Stimulated activated naive B cell treated with anti-CD40 and anti-IgM and Interleukin-4, amounts not matched to agents 10 μg/mL and 1 μg/mL and 100 μg/mL, for 72 hours (primary cell): ENCODE measurements around the gene KRI1.
A peak's percentile ranks its signal among the peaks of the same experiment; 100 is the strongest.
"Not testable (repeated sequence)": the region's sequence is repeated elsewhere in the genome, so short reads cannot be mapped to it uniquely, and the experiment has no call there.

Experiments used
- ATAC-seq, 2 donors: fragments of 150-1000 bp; cut with Tn5 transposase; replicated peaks; 2 replicates each; pipeline ENCODE4 v1.10.0; 2021; ENCODE audit warnings: moderate library complexity in 1 of 2
- DNase-seq: peaks from one replicate; pipeline ENCODE4 v3.0.0; 2021
- H3K27ac Mint-ChIP-seq: one replicate; pipeline ENCODE4 v1.8.0; 2022; ENCODE audit warnings: mild to moderate bottlenecking, mixed read lengths
- H3K27me3 Mint-ChIP-seq, 2 donors: one replicate each; pipeline ENCODE4 v1.8.0; 2022; ENCODE audit warnings: mixed read lengths in 2 of 2
- H3K36me3 Mint-ChIP-seq, 2 donors: one replicate each; pipeline ENCODE4 v1.8.0; 2022; ENCODE audit warnings: mixed read lengths in 2 of 2, mild to moderate bottlenecking in 1 of 2
- H3K4me1 Mint-ChIP-seq, 2 donors: one replicate each; pipeline ENCODE4 v1.8.0; 2022; ENCODE audit warnings: mixed read lengths in 2 of 2, mild to moderate bottlenecking in 1 of 2
- H3K4me3 Mint-ChIP-seq, 2 donors: one replicate each; pipeline ENCODE4 v1.8.0; 2022; ENCODE audit warnings: mild to moderate bottlenecking in 2 of 2, mixed read lengths in 2 of 2, moderate library complexity in 1 of 2
- H3K9me3 Mint-ChIP-seq, 2 donors: one replicate each; pipeline ENCODE4 v1.8.0; 2022; ENCODE audit warnings: mixed read lengths in 2 of 2, mild to moderate bottlenecking in 1 of 2

Gene KRI1

DNA sequence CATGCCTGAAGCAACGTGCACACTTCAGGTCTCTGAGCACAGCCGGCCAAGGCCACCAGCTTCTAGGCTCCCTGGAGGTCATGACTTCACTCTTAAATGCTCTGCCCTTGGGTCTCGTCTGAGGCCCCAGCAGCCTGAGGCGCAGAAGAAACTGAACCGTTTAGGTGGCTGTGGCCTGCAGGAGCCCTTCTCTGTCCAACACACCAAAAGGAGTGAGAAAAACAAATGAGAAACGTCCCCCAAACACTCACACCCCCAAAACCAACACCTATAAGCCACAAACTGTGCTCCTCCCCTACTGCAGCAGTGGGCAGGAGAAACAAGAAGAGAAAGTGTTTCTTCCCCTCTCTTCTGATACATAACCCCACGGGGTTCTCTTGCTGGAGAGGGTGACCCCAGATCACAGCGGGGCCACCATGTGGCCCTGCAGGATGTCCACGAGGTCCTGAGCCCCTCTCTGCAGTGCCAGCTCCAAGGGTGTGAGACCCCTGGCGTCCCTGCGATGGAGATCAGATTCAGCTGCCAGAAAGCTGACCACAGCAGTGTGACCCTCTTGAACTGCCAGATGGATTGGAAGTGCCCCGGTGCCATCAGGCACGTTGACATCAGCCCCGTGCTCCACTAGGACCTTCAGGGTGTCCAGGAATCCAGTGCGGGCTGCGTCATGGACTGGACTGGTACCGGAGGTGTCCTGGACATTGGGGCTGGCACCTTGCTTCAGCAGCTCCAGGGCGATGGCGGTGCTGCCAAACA lies 1.0 kb upstream of the KRI1 start:
- Mint-ChIP-seq H3K27ac (peak overlapping the region; percentile 98), H3K9me3 (no peaks in the 10 kb centered on the region), H3K4me1 (peaks cover 40 to 50% of the 10 kb centered on the region in 2 donors), H3K4me3 (peak overlapping the region; percentile 88 to 95), H3K27me3 (no peaks in the 10 kb centered on the region), H3K36me3 (peaks cover 6 to 18% of the 10 kb centered on the region in 2 donors)
- DNase-seq (peak; percentile 53), ATAC-seq (peak; percentile 33 to 35)

DNA sequence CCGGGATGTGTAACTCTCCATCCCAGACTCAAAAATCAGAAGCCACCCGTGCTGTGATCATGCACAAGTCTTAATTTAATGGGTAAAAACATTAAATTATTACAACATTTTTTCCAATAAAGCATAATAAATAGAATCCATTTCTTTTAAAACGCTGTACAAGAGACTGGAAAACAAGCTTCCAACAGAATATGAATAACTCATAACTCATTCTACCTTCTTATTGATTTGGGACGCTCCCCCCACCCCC lies 523 bp upstream of the KRI1 start:
- H3K4me1 Mint-ChIP-seq: peaks cover 40 to 54% of the 10 kb centered on the region in 2 donors

DNA sequence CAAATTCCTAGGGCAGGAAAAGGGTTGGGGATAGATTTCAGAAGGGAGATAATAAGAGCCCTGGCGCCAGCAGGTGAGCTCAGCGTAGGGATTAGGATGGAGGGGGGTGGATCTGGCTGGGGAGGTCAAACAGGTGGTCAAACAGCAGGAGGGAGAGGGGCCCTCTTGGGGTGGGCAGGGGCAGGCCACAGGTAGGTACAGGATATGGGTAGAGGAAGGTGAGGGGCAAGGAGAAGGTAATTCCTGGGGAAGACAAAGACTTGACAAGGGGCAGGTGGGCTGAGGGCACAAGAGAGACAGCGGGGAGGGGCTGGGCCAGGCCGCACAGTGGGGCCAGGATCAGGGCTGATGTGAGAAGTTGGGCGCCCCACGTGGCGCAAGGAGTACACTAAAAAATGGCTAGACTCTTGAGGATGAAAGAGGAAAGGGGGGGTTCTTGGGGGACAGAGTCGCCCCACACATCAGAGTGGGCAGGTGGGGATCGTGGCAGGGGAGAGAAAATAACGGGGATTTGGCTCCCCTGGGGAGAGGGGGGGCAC lies 713 bp downstream of the KRI1 start:
- ATAC-seq (peak; percentile 17 to 20), DNase-seq (peak; percentile 45)
- Mint-ChIP-seq H3K4me1 (peaks cover 38 to 55% of the 10 kb centered on the region in 2 donors), H3K4me3 (peak overlapping the region; percentile 88 to 95), H3K36me3 (peaks cover 19 to 35% of the 10 kb centered on the region in 2 donors), H3K27ac (peak overlapping the region; percentile 98), H3K9me3 (no peaks in the 10 kb centered on the region), H3K27me3 (no peaks in the 10 kb centered on the region)

More for the DNA sequence above, 523 bp upstream of the KRI1 start:
- no peaks in the 10 kb centered on the region for H3K9me3 Mint-ChIP-seq
- no peaks in the 10 kb centered on the region for H3K27me3 Mint-ChIP-seq
- peaks cover 11 to 23% of the 10 kb centered on the region in 2 donors for H3K36me3 Mint-ChIP-seq
- DNase-seq (no peak), ATAC-seq (no peak)
- peak overlapping the region; percentile 88 to 95 for H3K4me3 Mint-ChIP-seq
- H3K27ac Mint-ChIP-seq: peak overlapping the region; percentile 98

DNA sequence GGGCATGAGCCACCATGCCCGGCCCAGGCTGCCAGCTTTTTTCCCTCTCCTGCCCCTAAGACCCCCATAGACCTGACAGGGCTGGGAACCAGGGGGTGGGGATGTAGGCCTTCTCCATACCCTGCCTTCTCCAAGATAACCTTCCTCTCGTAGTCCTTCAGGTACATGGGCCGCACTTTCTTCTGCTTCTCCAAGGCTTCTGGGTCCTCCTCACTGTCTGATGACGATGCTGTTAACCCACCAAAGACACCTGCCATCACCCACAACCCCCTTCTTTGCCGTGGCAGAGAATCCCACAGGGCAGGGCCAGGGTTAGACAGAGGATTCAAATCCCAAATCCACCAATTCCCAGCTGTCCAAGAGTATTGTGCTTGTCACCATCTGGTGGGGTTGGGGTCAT lies 3.2 kb downstream of the KRI1 start:
- ATAC-seq (no peak), DNase-seq (no peak)
- no peak overlapping the region for H3K27ac Mint-ChIP-seq
- peaks cover 24 to 37% of the 10 kb centered on the region in 2 donors for H3K4me1 Mint-ChIP-seq
- H3K4me3 Mint-ChIP-seq: no peak overlapping the region
- H3K27me3 Mint-ChIP-seq: no peaks in the 10 kb centered on the region
- no peaks in the 10 kb centered on the region for H3K9me3 Mint-ChIP-seq
- H3K36me3 Mint-ChIP-seq: peaks cover 31 to 50% of the 10 kb centered on the region in 2 donors

DNA sequence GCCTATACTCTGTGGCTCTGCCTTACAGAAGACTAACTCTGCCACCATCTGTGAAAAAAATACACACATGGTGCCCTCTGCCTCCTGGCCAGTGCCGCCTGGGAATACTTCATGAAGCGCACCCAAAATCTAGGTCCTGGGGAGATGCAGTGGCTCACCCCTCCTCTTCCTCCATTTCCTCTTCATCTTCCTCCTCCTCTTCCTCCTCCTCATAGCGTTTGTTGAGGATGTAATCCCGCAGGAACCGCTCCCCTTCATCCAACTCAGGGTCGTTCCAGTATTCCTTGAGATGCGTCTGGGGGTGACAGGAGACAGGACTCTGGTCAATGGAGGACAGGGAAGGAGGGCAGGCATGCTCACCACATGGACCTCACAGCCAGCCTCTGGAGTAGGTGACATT lies 5.7 kb downstream of the KRI1 start:
- DNase-seq (no peak), ATAC-seq (no peak)
- no peak overlapping the region for H3K4me3 Mint-ChIP-seq
- no peak overlapping the region for H3K27ac Mint-ChIP-seq
- peaks cover 28 to 51% of the 10 kb centered on the region in 2 donors for H3K36me3 Mint-ChIP-seq
- no peaks in the 10 kb centered on the region for H3K27me3 Mint-ChIP-seq
- H3K4me1 Mint-ChIP-seq: peaks cover 14 to 23% of the 10 kb centered on the region in 2 donors
- H3K9me3 Mint-ChIP-seq: no peaks in the 10 kb centered on the region

DNA sequence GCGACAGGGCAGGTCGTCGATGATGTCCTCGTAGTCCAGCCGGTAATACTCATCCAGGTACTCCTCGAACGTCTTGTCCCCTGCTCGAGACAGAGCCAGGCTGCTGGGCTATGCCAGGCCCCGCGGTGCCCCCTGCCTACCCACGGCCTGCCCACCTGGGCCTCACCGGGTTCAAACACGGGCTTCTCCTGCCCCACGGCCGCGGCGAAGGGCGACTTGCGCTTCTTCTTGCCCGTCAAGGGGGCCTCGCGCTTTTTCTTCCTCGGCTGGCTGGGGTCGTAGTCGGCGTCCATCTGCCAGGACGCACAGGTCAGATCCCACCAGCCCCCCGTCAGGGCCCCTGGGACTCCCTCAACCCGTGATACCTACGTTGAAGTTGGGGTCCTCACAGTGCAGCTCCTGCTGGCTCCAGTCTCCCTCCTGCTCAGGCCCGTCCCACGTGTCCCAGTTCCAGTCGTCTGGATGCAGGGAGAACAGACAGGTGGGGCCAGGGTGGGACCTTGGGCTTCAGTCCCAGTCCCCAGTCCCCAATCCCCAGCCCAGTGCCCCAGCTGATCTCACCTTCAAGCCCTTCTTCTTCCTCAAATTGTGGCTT lies 8.1 kb downstream of the KRI1 start:
- no peaks in the 10 kb centered on the region for H3K27me3 Mint-ChIP-seq
- peaks cover 41 to 62% of the 10 kb centered on the region in 2 donors for H3K36me3 Mint-ChIP-seq
- DNase-seq: no peak
- no peak for ATAC-seq
- no peaks in the 10 kb centered on the region for H3K9me3 Mint-ChIP-seq
- H3K4me1 Mint-ChIP-seq: peaks cover 19 to 39% of the 10 kb centered on the region in 2 donors
- peak overlapping the region in 1 of 2 donors; percentile 9 for H3K4me3 Mint-ChIP-seq
- no peak overlapping the region for H3K27ac Mint-ChIP-seq

DNA sequence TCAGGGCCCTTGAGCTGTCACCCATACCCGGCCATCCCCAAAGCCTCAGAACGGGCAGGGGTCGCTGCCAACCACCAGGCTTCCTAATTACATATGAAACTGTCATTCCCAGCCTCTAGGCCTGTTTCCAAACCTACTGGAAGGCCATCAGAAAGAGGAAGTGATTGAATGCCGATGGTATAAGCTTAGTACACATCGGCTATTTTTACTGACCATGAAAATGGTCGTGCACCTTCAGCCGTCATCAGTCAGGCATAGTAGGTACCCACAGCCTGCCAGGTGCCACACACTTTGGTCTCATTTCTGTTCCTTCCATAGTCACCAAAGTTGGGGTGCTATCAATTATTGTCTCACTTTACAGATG lies 10.2 kb downstream of the KRI1 start:
- peaks cover 42 to 64% of the 10 kb centered on the region in 2 donors for H3K36me3 Mint-ChIP-seq
- no peaks in the 10 kb centered on the region for H3K27me3 Mint-ChIP-seq
- H3K4me1 Mint-ChIP-seq: peaks cover 27 to 46% of the 10 kb centered on the region in 2 donors
- H3K27ac Mint-ChIP-seq: peak overlapping the region; percentile 59
- H3K4me3 Mint-ChIP-seq: no peak overlapping the region
- H3K9me3 Mint-ChIP-seq: no peaks in the 10 kb centered on the region
- ATAC-seq (no peak), DNase-seq (no peak)

DNA sequence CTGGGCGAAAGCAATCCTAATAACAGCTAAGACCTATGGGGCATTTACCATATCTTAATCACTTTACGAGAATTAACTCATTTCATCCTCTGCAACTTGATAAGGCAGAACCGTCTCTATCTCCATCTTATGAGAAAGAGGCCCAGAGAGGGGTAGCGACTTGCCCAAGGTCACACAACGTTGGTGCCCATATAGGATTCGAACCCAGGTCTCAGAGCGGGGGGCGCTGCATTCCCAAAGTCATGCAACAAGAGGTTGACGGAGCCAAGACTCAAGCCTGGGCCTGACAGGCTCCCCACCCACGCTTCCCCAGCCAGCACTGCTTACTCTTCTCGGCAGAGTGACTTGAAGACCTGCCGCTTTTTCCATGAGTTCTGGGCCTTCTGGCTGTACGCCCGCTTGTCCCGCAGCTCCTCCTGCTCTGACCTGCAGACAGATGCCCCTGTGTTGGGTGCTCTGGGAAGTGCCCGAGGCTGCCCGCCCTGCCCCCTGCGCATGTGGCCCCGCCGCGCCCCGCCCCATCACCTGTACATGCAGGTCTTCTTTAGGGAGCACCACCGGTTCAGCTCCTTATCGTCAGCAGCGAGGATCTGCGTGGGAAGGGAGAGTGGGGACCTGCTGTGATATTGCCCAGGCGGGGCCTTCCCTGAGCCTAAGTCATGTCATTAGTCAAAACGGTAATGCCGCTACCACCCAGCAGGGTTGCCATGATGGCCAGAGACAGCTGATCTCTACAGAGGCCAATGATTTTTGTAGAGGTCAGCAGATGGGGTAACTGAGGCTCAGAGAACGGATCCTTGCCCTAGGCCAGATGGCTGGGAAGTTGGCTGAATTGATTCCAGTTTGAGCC lies 10.8 kb downstream of the KRI1 start:
- Mint-ChIP-seq H3K27me3 (no peaks in the 10 kb centered on the region), H3K4me3 (peak overlapping the region in 1 of 2 donors; percentile 29), H3K36me3 (peaks cover 45 to 65% of the 10 kb centered on the region in 2 donors), H3K9me3 (no peaks in the 10 kb centered on the region), H3K27ac (peak overlapping the region; percentile 96), H3K4me1 (peaks cover 27 to 52% of the 10 kb centered on the region in 2 donors)
- no peak for DNase-seq
- no peak for ATAC-seq

DNA sequence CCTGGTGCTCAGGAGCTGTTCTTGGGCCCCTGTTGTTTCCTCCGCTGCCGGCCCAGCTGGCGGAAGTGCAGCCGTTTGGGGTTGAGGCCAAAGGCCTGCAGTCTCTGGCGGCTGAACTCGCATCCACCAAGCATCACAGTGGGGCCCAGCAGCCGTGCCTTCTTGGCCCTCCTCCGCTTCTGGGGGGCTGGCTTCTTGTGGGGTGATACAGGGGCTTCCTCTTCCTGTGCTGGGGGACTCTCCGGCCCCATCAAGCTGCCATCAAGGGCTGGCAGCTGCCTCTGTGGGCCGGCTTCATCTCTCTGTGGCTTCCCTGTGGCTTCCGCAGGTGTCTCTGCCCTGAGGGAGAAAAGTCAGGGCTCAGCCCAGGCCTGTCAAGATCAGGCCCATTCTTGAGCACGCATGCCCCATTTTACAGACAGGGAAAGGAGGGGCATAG lies 11.8 kb downstream of the KRI1 start:
- no peaks in the 10 kb centered on the region for H3K9me3 Mint-ChIP-seq
- H3K4me3 Mint-ChIP-seq: peak overlapping the region; percentile 48 to 70
- peaks cover 27 to 54% of the 10 kb centered on the region in 2 donors for H3K4me1 Mint-ChIP-seq
- peaks cover 46 to 68% of the 10 kb centered on the region in 2 donors for H3K36me3 Mint-ChIP-seq
- no peaks in the 10 kb centered on the region for H3K27me3 Mint-ChIP-seq
- DNase-seq (peak; percentile 48), ATAC-seq (peak; percentile 76 to 83)
- H3K27ac Mint-ChIP-seq: peak overlapping the region; percentile 96

DNA sequence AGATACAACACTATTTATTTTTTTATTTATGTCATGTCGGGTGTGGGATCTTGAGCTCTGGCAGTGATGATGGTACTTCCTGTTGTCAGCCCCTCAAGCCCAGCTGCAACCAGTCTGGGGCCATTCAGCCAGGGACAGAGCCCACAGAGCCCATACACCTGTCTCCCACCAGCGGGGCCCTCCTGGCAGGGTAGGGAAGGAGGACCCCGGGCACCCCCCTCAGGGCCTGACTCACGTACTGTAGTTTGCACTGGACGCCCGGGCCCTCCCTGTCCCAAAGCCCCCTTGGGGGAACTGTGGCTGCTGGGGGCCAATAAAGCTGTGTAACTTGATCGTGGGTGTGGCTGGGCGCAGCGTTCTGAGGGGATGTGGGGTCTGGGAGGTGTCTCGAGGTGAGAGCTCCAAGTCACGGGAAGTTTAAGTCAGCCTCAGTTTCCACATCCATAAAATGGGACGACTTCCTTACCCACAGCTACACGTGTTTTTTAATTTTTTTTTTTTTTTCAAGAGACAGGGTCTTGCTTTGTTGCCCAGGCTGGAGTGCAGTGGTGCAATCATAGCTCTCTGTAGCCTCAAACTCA lies 12.6 kb downstream of the KRI1 start:
- Mint-ChIP-seq H3K36me3 (peaks cover 45 to 73% of the 10 kb centered on the region in 2 donors), H3K27me3 (no peaks in the 10 kb centered on the region), H3K9me3 (no peaks in the 10 kb centered on the region), H3K27ac (peak overlapping the region; percentile 96), H3K4me3 (peak overlapping the region; percentile 13 to 61), H3K4me1 (peaks cover 27 to 54% of the 10 kb centered on the region in 2 donors)
- no peak for DNase-seq
- no peak for ATAC-seq

DNA sequence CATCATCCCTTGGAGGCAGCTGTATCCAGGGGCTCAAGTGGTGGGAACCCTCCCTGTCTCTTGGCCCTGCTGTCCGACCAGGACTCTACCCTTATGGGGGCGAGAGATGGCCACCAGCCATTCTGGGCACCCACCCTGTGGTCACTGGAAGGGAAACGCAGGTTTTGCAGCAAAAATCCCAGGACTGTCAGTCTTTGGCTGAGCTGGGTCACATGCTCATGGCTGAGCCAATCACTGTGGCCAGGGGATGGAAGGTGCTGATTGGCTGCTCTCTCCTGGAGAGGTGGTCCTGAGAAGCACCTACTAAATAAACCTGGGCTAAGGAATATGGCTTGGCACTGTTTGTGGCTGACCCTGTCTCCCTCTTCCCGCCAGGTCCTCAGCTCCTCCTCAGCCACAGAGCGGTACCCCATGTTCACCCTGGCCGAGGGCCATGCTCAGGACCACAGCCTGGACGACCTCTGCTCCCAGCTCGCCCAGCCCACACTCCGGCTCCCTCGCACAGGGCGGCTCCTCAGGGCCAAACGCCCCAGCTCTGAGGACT lies 13.2 kb downstream of the KRI1 start:
- ATAC-seq: peak in 1 of 2 donors; percentile 17
- peaks cover 27 to 54% of the 10 kb centered on the region in 2 donors for H3K4me1 Mint-ChIP-seq

DNA sequence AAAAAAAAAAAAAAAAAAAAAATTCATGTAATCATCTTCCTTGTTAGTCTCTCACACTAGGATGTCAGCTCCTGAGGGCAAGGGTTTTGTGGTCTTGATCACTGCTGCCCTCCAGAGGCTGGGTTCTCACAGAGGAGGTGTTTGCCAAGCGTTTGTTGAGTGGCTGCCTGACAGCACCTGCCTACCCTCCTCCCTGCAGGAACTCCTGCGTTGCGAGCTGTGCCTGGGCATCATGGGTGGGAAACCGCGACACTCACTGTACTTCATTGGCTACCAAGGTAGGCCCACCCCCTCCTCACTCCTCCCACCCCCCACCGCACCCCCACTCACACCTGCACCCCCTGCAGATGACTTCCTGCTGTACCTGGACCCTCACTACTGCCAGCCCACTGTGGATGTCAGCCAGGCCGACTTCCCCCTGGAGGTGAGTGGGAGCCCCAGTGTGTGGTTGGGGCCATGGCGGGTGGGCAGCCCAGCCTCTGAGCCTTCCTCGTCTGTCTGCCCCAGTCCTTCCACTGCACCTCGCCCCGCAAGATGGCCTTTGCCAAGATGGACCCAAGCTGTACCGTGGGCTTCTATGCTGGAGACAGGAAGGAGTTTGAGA lies 14.0 kb downstream of the KRI1 start:
- no peak for ATAC-seq
- Mint-ChIP-seq H3K9me3 (no peaks in the 10 kb centered on the region), H3K27ac (no peak overlapping the region), H3K27me3 (no peaks in the 10 kb centered on the region), H3K4me1 (peaks cover 27 to 54% of the 10 kb centered on the region in 2 donors), H3K36me3 (peaks cover 42 to 72% of the 10 kb centered on the region in 2 donors), H3K4me3 (no peak overlapping the region)
- DNase-seq: no peak

More for the DNA sequence above, 13.2 kb downstream of the KRI1 start:
- H3K27ac Mint-ChIP-seq: peak overlapping the region; percentile 96
- H3K4me3 Mint-ChIP-seq: peak overlapping the region in 1 of 2 donors; percentile 15
- no peaks in the 10 kb centered on the region for H3K27me3 Mint-ChIP-seq
- no peaks in the 10 kb centered on the region for H3K9me3 Mint-ChIP-seq
- peaks cover 42 to 68% of the 10 kb centered on the region in 2 donors for H3K36me3 Mint-ChIP-seq
- no peak for DNase-seq

DNA sequence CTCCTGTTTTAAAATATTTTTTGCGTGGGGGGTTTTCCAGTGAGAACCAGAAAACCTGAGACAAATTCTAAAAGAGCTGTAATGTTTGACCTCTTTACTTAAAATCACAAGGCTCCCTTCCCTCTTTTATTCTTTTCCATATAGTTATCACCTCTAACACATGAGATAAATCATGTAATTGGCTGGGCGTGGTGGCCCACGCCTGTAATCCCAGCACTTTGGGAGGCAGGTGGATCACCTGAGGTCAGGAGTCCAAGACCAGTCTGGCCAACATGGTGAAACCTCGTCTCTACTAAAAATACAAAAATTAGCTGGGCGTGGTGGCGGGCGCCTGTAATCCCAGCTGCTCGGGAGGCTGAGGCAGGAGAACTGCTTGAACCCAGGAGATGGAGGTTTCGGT lies 14.8 kb downstream of the KRI1 start:
- not testable (repeated sequence) for H3K27ac Mint-ChIP-seq, DNase-seq, H3K9me3 Mint-ChIP-seq, H3K27me3 Mint-ChIP-seq, H3K4me3 Mint-ChIP-seq, ATAC-seq
- H3K4me1 Mint-ChIP-seq: peaks cover 26 to 53% of the 10 kb centered on the region in 2 donors
- peaks cover 42 to 70% of the 10 kb centered on the region in 2 donors for H3K36me3 Mint-ChIP-seq
